ENCODE data around the gene PHEX. TPM values are rescaled to one million over a fixed set of nuclear protein-coding genes. Genes with fewer than 3 reads are reported as not detected.

Gene PHEX
- polyA plus RNA-seq, 1 donor from 2014 or later: 0.59 TPM

DNA sequence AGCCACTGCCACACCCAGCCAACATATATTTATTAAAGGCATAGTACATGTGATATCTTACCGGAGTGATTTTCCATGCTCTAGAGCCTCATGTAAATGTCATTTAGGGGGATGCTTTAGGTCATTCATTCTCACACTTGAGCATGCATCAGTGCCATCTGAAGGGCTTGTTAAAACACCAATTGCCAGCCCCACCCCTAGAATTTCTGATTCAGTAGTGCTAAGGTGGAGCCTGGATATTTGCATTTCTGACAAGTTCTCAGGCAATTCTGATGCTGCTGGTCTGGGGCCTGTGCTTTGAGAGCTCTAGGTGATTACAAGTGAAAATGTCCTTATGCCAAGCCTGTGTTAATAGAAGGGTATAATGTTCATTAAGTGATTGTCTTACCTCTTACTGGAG is 107.7 kb downstream of the PHEX start:
- Histone ChIP-seq H3K79me2 (replicated peaks; ENCODE audit: insufficient read depth, low read length) (no peaks in the 10 kb centered on the region), H3K36me3 (ENCODE audit: insufficient read depth, low read length) (no peaks in the 10 kb centered on the region), H2AFZ (ENCODE audit: low read depth, low read length) (no peak overlapping the region), H4K20me1 (ENCODE audit: insufficient read depth) (no peaks in the 10 kb centered on the region), H3K9me3 (ENCODE audit: low read length) (no peaks in the 10 kb centered on the region), H3K27me3 (ENCODE audit: insufficient read depth, low read depth, low read length) (no peaks in the 10 kb centered on the region), H3F3A (ENCODE audit: insufficient read depth, low read length, poor library complexity, severe bottlenecking) (no peaks in the 10 kb centered on the region), H3K27ac (ENCODE audit: low read length) (no peak overlapping the region), H3K4me2 (ENCODE audit: low read length) (no peak overlapping the region), H3K4me3 (ENCODE audit: low read length) (no peak overlapping the region), H3K9ac (ENCODE audit: low read length) (no peak overlapping the region), H3K9me2 (ENCODE audit: insufficient read depth, low read length) (no peaks in the 10 kb centered on the region)
- TF ChIP-seq POLR2AphosphoS5 (IDR thresholded peaks at IDR 0.05): no peak
- TF ChIP-seq SMC3 (conservative IDR thresholded peaks at IDR 0.05; ENCODE audit: poor library complexity): no peak
- no peak for TF ChIP-seq RAD21 (conservative IDR thresholded peaks at IDR 0.05)
- TF ChIP-seq, protein P1, sequence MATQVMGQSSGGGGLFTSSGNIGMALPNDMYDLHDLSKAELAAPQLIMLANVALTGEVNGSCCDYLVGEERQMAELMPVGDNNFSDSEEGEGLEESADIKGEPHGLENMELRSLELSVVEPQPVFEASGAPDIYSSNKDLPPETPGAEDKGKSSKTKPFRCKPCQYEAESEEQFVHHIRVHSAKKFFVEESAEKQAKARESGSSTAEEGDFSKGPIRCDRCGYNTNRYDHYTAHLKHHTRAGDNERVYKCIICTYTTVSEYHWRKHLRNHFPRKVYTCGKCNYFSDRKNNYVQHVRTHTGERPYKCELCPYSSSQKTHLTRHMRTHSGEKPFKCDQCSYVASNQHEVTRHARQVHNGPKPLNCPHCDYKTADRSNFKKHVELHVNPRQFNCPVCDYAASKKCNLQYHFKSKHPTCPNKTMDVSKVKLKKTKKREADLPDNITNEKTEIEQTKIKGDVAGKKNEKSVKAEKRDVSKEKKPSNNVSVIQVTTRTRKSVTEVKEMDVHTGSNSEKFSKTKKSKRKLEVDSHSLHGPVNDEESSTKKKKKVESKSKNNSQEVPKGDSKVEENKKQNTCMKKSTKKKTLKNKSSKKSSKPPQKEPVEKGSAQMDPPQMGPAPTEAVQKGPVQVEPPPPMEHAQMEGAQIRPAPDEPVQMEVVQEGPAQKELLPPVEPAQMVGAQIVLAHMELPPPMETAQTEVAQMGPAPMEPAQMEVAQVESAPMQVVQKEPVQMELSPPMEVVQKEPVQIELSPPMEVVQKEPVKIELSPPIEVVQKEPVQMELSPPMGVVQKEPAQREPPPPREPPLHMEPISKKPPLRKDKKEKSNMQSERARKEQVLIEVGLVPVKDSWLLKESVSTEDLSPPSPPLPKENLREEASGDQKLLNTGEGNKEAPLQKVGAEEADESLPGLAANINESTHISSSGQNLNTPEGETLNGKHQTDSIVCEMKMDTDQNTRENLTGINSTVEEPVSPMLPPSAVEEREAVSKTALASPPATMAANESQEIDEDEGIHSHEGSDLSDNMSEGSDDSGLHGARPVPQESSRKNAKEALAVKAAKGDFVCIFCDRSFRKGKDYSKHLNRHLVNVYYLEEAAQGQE (IDR thresholded peaks at IDR 0.05; ENCODE audit: borderline replicate concordance): no peak

GRCh38 chrX:22141047-22141730 is 109.1 kb downstream of the PHEX start:
- TF ChIP-seq SMC3 (conservative IDR thresholded peaks at IDR 0.05; ENCODE audit: poor library complexity) (no peak), TAF1 (IDR thresholded peaks at IDR 0.05; ENCODE audit: low read depth) (no peak), POLR2AphosphoS5 (IDR thresholded peaks at IDR 0.05) (no peak), EZH2 (IDR thresholded peaks at IDR 0.05; ENCODE audit: borderline replicate concordance, insufficient read depth, low read length, poor library complexity, severe bottlenecking) (no peak), EP300 (conservative IDR thresholded peaks at IDR 0.05; ENCODE audit: poor library complexity, severe bottlenecking) (no peak), MXI1 (conservative IDR thresholded peaks at IDR 0.05; ENCODE audit: poor library complexity, severe bottlenecking) (no peak), RAD21 (conservative IDR thresholded peaks at IDR 0.05) (no peak)
- TF ChIP-seq, protein P1 (IDR thresholded peaks at IDR 0.05; ENCODE audit: borderline replicate concordance): no peak
- TF ChIP-seq, protein P2, sequence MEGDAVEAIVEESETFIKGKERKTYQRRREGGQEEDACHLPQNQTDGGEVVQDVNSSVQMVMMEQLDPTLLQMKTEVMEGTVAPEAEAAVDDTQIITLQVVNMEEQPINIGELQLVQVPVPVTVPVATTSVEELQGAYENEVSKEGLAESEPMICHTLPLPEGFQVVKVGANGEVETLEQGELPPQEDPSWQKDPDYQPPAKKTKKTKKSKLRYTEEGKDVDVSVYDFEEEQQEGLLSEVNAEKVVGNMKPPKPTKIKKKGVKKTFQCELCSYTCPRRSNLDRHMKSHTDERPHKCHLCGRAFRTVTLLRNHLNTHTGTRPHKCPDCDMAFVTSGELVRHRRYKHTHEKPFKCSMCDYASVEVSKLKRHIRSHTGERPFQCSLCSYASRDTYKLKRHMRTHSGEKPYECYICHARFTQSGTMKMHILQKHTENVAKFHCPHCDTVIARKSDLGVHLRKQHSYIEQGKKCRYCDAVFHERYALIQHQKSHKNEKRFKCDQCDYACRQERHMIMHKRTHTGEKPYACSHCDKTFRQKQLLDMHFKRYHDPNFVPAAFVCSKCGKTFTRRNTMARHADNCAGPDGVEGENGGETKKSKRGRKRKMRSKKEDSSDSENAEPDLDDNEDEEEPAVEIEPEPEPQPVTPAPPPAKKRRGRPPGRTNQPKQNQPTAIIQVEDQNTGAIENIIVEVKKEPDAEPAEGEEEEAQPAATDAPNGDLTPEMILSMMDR (IDR thresholded peaks at IDR 0.05; ENCODE audit: poor library complexity, severe bottlenecking): no peak
- H3K36me3 ChIP-seq (ENCODE audit: insufficient read depth, low read length): no peaks in the 10 kb centered on the region
- no peaks in the 10 kb centered on the region for H3K27me3 ChIP-seq (ENCODE audit: insufficient read depth, low read depth, low read length)
- H3K9me2 ChIP-seq (ENCODE audit: insufficient read depth, low read length): no peaks in the 10 kb centered on the region
- no peaks in the 10 kb centered on the region for H3F3A ChIP-seq (ENCODE audit: insufficient read depth, low read length, poor library complexity, severe bottlenecking)
- no peaks in the 10 kb centered on the region for H3K9me3 ChIP-seq (ENCODE audit: low read length)
- no peak overlapping the region for H3K27ac ChIP-seq (ENCODE audit: low read length)
- no peaks in the 10 kb centered on the region for H4K20me1 ChIP-seq (ENCODE audit: insufficient read depth)
- no peak overlapping the region for H3K9ac ChIP-seq (ENCODE audit: low read length)
- no peak overlapping the region for H3K4me2 ChIP-seq (ENCODE audit: low read length)
- H3K79me2 ChIP-seq (replicated peaks; ENCODE audit: insufficient read depth, low read length): no peaks in the 10 kb centered on the region
- H2AFZ ChIP-seq (ENCODE audit: low read depth, low read length): no peak overlapping the region
- no peak overlapping the region for H3K4me3 ChIP-seq (ENCODE audit: low read length)
